Testis (tissue), 3 donors: ENCODE measurements around the gene NRF1. TPM values are rescaled to one million over a fixed set of nuclear protein-coding genes. Genes with fewer than 3 reads are reported as not detected.
A peak's percentile ranks its signal among the peaks of the same experiment; 100 is the strongest.

Experiments
- DNase-seq: peaks from one replicate; pipeline ENCODE4 v3.0.0-alpha.2; 2019
- H3K27ac ChIP-seq, 2 donors: fragments of 200-600 bp; sonication (generic); one replicate each; pipeline ENCODE4 v1.5.1; 2019
- H3K27me3 ChIP-seq: fragments of 200-600 bp; sonication (generic); one replicate; pipeline ENCODE4 v1.5.1; 2019
- H3K36me3 ChIP-seq: fragments of 200-600 bp; sonication (generic); one replicate; pipeline ENCODE4 v1.5.1; 2017; ENCODE audit warnings: low read depth; ENCODE audit errors: missing control alignments
- H3K4me1 ChIP-seq: fragments of 200-600 bp; sonication (generic); one replicate; pipeline ENCODE4 v1.5.1; 2019
- H3K4me3 ChIP-seq, 2 donors: fragments of 200-600 bp; sonication (generic); one replicate each; pipeline ENCODE4 v1.5.1; 2017 to 2019
- H3K9me3 ChIP-seq: fragments of 200-600 bp; sonication (generic); one replicate; pipeline ENCODE4 v1.5.1; 2017
- CTCF ChIP-seq, 3 experiments: fragments of 450-650 bp in 2 of 3; fragments of 200-600 bp in 1 of 3; sonication (generic) in 1 of 3; IDR thresholded peaks; one replicate each; pipeline ENCODE4 v1.5.1; 2016 to 2019; ENCODE audit warnings: antibody characterized with exemption in 3 of 3, mild to moderate bottlenecking in 2 of 3, moderate library complexity in 1 of 3
- POLR2A ChIP-seq: fragments of 450-650 bp; IDR thresholded peaks from one replicate; pipeline ENCODE4 v1.6.1; 2017; ENCODE audit warnings: antibody characterized with exemption, mild to moderate bottlenecking, moderate library complexity
- WGBS, 2 donors: methylation state at CpG; one replicate each; pipeline ENCODE4 v1.1.5; 2018; 5-methylcytosine and 5-hydroxymethylcytosine counted together
- intact Hi-C: fragments of 100-400 bp; cut with DNase I; formaldehyde crosslinking; loops from one replicate; pipeline ENCODE4 v1.15.1; 2023; ENCODE audit warnings: low total_unique reads
- polyA plus RNA-seq: library from polyadenylated mRNA; stranded (reverse); fragments of 350-450 nt; fragmentation: Illumina TruSeq; extraction: RNeasy Lipid Tissue Mini Kit (QIAGEN cat#74804); gene quantifications from one replicate; pipeline ENCODE4 v1.2.3, GENCODE V29; 2014; ENCODE audit warnings: low read depth, low replicate concordance; ENCODE audit not compliant: insufficient read depth
- total RNA-seq, 2 donors: library from RNA; depleted of rRNA; stranded (reverse); fragments of >200 nt; gene quantifications; one replicate each; pipeline ENCODE4 v1.2.3, GENCODE V29; 2016

NRF1 gene
- total and polyA plus RNA-seq, 3 donors from 2014 or later = 16.9 to 41.6 (median 26.9) TPM

GRCh38 chr7:129730159-129730558 lies 118.6 kb downstream of the NRF1 start:
- no peak for DNase-seq
- Histone ChIP-seq H3K9me3 (no peaks in the 10 kb centered on the region), H3K36me3 (no peaks in the 10 kb centered on the region), H3K27me3 (no peaks in the 10 kb centered on the region), H3K4me1 (peaks cover 11% of the 10 kb centered on the region), H3K27ac (no peak overlapping the region), H3K4me3 (no peak overlapping the region)
- TF ChIP-seq CTCF (IDR thresholded peaks at IDR 0.05) = no peak
- no peak for TF ChIP-seq POLR2A
- intact Hi-C loops = no loop called here
- WGBS, 2 donors = 90 to 98% methylated on average over 3 of the region's 3 CpGs

GRCh38 chr7:129734400-129734799 lies 122.9 kb downstream of the NRF1 start:
- peaks cover 7% of the 10 kb centered on the region for H3K4me1 ChIP-seq
- DNase-seq = no peak
- H3K27ac ChIP-seq = no peak overlapping the region
- no peaks in the 10 kb centered on the region for H3K9me3 ChIP-seq
- no peaks in the 10 kb centered on the region for H3K27me3 ChIP-seq
- H3K36me3 ChIP-seq = no peaks in the 10 kb centered on the region
- intact Hi-C loops = no loop called here
- TF ChIP-seq CTCF (IDR thresholded peaks at IDR 0.05) (no peak), POLR2A (no peak)
- 83 to 90% methylated on average over 4 to 5 of the region's 5 CpGs for WGBS, 2 donors
- no peak overlapping the region for H3K4me3 ChIP-seq

GRCh38 chr7:129739427-129739826 lies 127.9 kb downstream of the NRF1 start:
- DNase-seq = peak; percentile 45
- no peak overlapping the region for H3K27ac ChIP-seq
- H3K4me1 ChIP-seq = peaks cover 9% of the 10 kb centered on the region
- no peak overlapping the region for H3K4me3 ChIP-seq
- TF ChIP-seq CTCF (IDR thresholded peaks at IDR 0.05) (no peak), POLR2A (no peak)
- no peaks in the 10 kb centered on the region for H3K36me3 ChIP-seq
- WGBS, 2 donors = 44 to 68% methylated on average over 4 of the region's 4 CpGs
- H3K27me3 ChIP-seq = no peaks in the 10 kb centered on the region
- H3K9me3 ChIP-seq = no peaks in the 10 kb centered on the region
- intact Hi-C loops = no loop called here

- peak; percentile 21 for DNase-seq
- Histone ChIP-seq H3K4me1 (peaks cover 9% of the 10 kb centered on the region), H3K27ac (no peak overlapping the region), H3K4me3 (no peak overlapping the region), H3K9me3 (no peaks in the 10 kb centered on the region), H3K27me3 (no peaks in the 10 kb centered on the region), H3K36me3 (no peaks in the 10 kb centered on the region)
- WGBS, 2 donors = 69 to 75% methylated on average over 10 of the region's 10 CpGs
- TF ChIP-seq POLR2A = no peak
- no peak for TF ChIP-seq CTCF (IDR thresholded peaks at IDR 0.05)
- intact Hi-C loops = no loop called here
Observed at GRCh38 chr7:129740574-129741410, 129.3 kb downstream of the NRF1 start.
